Gastrocnemius medialis (tissue), 4 donors: Measurements from ENCODE around the gene DOC2A.
"Not testable (repeated sequence)": the region's sequence is repeated elsewhere in the genome, so short reads cannot be mapped to it uniquely, and the experiment has no call there.

Experiments
- CTCF ChIP-seq, 5 experiments: fragments of 450-650 bp in 3 of 5; fragments of 200-600 bp in 2 of 5; sonication (generic) in 2 of 5; IDR thresholded peaks in 4 of 5; conservative IDR thresholded peaks in 1 of 5; 1 replicate in 4 of 5; 2 replicates in 1 of 5; pipeline ENCODE4 v1.5.1; 2016 to 2019; ENCODE audit warnings: antibody characterized with exemption in 5 of 5, mild to moderate bottlenecking in 3 of 5, moderate library complexity in 3 of 5
- POLR2A ChIP-seq, 2 donors: fragments of 450-650 bp; IDR thresholded peaks; one replicate each; pipeline ENCODE4 v1.6.1; 2017; ENCODE audit warnings: antibody characterized with exemption in 2 of 2, mild to moderate bottlenecking in 2 of 2, moderate library complexity in 2 of 2

DNA sequence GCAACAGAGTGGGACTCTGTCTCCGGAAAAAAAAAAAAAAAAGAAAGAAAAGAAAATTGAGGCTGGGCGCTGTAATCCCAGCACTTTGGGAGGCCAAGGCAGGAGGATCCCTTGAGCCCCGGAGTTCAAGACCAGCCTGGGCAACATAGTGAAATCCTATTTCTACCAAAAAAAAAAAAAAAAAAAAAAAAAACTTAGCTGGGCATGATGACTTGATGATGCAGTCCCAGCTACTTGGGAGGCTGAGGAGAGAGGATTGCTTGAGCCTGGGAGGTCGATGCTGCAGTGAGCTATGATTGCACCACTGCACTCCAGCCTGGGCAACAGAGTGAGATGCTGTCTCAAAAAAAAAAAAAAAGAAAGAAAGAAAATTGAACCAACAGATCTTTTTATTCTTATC, 7.1 kb upstream of the DOC2A start:
- not testable (repeated sequence) for TF ChIP-seq POLR2A (IDR thresholded peaks at IDR 0.05); CTCF (IDR thresholded peaks at IDR 0.05 in 4 of 5, conservative IDR thresholded peaks at IDR 0.05 in 1 of 5)
